NCI-H345 treated with DMSO at 0.1 percent for 48 hours (cell line): ENCODE data around the gene MTIF3.
"Not testable (repeated sequence)": the region's sequence is repeated elsewhere in the genome, so short reads cannot be mapped to it uniquely, and the experiment has no call there.

Experiments used
- DNase-seq: peaks from one replicate; lab custom pipeline; 2025; ENCODE audit not compliant: unreplicated experiment; lab: John Stamatoyannopoulos, UW

Gene MTIF3

DNA sequence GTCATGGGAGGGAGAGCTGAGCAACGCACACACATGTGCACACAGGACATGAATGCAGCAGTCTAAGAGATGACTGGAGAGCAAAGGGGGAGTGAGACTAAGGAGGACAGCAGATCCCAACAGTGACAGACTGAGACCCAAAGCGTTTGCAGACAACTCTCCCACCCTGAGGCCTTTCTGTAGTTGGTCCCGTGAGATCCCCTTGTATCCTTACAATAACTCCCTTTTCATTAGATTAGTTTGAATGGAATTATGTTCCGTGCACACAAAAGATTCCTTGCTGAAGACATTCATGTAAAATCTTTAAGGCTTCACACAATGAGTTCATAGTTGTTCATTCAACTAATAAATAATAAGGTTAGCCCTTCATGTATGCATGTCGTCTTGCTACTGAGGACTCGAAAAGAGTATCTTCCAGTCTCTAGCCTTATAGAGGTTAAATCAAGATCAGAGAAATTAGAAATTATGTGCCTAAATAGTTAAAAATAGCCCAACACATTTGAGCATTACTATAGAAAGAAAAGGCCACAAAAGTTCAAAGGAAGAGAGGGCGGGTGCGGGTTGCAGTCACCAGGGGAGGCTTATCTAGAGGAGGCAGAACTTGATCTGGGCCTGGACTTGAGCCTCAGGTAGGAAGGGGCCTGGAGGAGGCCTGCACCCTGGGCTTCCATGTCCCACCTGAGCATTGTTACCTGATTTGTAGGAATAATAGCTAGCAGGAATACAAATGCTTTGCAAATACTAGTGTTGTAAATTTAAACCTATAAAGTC is 29.1 kb downstream of the MTIF3 start:
- DNase-seq = no peak

DNA sequence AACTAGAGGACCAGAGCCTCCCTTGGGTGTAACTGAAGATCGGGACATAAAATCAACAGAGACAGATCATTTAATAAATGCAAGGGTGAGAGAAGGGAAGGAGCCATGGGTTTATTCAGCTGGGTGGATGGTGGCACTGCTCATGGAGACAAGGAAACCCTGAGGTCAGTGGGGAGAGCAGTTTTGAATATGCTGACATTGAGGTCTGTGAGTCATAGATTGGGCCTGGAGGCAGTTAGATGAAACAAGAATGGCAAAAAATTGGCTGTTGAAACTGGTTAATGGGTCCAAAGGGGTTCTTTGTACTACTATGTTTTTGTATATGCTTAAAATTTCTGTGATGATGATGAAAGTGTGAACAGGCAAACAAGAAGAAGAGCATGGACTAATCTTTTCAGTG is 31.0 kb downstream of the MTIF3 start:
- no peak for DNase-seq

DNA sequence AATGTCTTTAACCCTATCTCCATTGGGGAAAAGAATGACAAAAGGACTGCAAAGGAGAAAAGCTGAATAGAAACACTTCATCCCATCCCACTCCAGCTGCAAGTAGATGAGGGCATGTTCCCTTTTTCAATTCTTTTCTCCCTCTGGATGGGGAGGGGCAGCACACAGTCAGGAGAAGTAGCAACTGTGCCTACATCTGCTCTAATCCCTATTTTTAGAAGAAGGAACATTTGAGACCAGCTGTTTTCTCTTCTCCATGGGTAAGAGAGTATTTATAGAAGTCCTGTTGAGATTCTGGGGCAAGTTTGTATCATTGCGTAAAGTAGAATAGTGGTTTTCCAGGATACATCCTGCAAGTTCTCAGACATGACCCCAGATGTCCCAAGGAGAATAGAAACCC is 35.2 kb downstream of the MTIF3 start:
- no peak for DNase-seq

- DNase-seq = no peak
Observed at GRCh38 chr13:27411341-27411740, 39.0 kb downstream of the MTIF3 start.

DNA sequence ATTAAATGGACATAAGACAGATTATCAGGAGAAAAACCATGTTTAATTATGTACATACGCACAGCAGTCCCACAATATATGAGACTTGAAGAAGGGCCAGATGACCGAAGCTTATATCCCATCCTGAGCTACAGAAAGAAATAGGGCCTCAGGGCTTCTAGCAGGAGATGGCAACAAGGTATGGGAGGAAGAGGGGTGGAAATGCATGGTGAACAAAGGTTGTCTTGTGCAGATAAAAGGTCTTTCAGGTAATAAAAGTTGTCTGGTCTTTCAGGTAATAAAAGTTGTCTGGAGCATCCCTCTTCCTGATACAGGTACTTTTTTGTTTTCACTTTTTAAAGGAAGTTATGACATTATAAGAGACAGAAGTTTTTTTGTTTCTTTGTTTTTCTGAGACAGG is 41.4 kb downstream of the MTIF3 start:
- DNase-seq = no peak

DNA sequence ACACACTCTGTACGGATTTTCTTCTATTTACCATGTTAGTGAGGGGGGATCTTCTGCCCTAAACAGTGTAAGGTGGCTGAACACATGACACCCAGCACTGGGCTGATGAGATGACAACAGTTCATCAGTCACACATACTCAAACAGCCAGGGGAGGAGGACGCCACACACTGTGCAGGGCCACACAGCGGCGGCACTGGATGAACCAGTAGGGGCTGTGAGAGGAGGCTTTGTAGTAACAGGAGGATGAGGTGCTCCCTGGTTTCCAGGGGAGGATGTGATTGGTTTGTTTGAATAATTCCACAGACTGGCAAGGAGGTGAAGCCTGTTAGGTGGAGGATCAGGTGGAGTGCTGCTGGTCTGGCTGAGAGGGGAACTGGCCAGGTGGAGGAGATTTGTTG is 42.3 kb downstream of the MTIF3 start:
- DNase-seq = no peak

DNA sequence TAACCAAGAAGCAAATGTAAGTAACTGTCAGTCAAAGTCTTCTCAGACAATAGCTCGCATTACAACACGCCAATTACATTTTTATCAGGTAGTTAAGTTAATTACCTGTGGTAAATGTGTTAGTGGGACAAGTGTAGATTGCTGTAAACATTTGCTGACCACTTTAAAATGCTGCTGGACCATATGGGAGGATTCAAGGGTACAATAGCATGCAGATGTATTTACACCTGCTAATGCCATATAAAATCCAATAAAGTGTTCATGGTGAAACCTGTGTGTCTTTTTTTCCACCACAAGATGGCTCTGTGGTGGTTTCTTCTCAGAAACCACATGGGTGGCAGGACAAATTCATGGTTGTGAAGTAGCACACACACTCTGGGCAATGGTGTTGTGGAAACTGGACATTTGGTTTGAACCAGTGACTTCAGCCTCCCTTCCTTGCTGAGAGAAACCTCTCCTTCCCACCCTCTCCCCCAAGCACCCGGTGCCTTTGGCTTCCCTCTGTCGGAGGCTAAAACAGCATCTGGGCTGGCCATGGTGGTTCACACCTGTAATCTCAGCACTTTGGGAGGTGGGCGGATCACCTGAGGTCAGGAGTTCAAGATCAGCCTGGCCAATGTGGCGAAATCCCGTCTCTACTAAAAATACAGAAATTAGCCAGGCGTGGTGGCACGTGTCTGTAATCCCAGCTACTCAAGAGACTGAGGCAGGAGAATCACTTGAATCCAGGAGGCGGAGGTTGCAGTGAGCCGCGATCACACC is 44.0 kb downstream of the MTIF3 start:
- no peak for DNase-seq

DNA sequence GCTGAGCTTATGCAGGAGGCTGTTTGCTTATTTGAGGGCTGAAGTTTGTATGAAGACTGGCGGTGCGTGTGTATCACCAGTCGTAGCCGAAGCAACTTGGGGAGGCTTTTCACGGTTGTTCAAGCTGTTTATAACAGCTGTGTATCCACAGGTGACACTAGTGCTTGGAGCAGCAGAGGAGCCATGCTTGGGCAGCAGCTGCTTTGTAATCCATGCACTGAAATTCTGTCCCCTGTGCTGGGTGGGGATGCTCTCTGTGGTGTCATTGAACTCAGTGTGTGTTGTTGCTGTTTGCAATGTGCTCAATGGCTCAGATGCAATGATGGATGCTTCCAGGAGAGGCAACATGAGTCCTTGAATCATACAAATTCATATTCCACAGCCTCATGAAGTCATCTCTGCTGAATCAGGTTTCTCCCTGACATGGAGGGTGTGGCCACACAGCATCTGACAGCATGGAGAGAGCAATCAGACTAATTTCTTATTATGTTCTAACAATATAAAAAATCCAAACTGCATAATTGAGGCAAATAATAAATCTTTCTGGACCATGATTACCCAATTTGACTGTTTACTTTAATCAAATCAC is 44.7 kb downstream of the MTIF3 start:
- DNase-seq = no peak

DNA sequence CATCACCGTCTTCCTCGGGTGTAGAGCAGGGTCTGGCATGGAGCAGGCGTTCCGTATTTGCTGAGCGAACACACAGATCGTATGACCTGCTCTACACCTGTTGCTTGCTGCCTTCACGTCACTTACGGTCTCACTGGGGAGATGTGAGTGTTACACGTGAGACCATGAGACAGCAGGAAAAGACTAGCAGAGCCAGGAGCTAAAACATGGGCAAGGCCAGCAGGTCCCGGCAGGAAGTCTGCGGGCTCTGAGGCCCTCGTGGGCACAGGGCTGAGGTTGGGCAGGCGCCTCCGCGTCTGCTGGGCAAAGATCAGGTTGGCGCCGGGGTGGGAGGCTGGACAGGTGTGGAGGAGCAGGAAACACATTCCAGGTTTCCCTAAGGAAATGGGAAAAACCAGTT is 45.7 kb downstream of the MTIF3 start:
- DNase-seq = no peak

- DNase-seq = no peak
Observed at GRCh38 chr13:27403727-27404385, 46.5 kb downstream of the MTIF3 start.

DNA sequence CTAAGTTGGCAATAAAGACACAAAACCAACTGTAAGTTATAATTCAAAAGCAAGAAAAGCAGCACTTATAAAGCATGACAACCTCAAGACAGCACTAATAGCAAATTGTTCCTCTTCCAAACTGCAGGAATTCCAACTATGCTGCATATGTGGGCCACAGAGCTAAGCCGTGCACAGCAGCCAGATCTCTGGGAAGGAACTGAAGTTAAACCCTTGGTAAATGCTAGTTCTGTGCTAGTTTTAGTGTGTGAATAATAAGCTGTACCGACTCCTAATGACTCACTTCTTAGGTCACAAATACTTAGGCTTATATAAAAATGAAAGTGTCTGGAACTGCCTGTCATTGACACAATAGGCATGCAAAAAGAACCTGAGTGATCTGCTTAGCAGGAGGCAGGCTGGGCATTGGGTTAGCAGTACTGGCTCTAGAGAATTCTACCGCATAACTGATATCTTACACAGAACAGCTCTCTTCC is 47.1 kb downstream of the MTIF3 start:
- no peak for DNase-seq

- no peak for DNase-seq
Observed at GRCh38 chr13:27401210-27401609, 49.2 kb downstream of the MTIF3 start.

- DNase-seq = not testable (repeated sequence)
Observed at GRCh38 chr13:27400405-27400804, 50.0 kb downstream of the MTIF3 start.

DNA sequence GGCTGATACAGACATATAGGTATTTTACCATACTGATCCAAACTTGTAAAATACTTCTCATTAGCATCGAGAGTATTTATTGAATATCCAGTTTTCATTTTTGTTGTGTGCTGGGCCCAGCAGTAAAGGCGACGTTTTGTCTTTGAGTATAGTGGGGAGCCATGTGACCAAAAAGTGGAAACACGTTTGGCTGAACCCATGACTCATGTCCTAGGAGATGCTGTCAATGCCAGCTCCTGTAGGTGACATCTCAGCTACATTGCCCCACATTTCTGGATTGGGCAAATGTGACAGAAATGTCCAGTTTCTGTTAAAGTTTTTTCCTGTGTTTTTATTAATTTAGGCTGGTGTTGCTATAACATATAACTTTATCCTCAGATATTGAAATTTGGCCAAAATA is 52.0 kb downstream of the MTIF3 start:
- DNase-seq = no peak

DNA sequence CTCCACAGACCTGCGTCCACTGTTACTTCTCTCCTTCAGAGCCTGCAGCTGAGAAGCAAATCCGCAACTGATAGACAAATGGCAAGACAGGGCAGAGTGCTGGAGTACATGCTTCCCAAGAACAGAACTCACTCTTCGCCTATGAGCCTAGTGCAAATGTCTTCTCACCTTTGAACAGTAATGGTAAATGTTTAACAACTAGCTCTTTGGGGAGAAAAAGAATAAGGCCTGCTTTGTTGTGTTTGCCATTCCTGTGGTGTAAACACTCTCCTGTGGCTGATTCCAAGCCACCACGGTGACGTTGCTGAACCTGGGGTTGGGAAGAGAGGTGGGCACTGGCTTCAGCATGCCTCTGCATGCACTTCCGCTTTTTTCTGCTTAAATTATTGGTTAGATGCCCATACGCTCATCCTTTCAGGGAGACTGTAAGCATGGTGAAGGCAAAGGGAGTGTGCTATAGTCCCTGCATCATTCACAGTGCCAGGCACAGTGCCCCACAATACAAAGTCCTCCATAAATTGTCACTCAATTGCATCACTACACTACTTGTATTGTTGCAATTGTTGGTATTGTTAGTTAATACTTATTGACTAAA is 54.0 kb downstream of the MTIF3 start:
- DNase-seq = no peak

DNA sequence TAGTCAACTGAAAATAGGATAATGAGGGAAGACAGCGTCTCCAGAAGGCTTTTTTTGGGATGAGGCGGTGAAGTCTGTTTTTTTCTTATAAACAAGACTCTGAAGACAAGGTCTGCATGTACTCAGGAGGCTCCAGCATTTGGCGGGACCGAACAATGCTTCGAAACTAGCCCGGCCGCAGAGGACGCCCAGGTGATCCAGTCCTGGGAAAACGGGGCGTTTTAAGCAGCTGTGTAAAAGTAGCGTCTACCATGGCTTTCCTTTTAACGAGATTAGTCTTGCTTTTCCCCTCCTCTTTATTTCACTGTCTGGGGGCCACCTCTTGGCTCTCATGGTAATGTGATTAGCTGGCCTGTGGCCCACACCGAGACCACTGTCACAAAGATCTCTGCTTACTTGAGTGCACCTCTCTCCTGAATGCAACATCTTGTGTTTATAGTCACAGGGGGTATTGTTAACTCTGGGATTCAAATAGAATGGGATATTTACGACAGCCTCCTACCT is 55.3 kb downstream of the MTIF3 start:
- no peak for DNase-seq

GRCh38 chr13:27393101-27393500 is 57.3 kb downstream of the MTIF3 start:
- DNase-seq = no peak

GRCh38 chr13:27391471-27391870 is 58.9 kb downstream of the MTIF3 start:
- no peak for DNase-seq

- DNase-seq = no peak
Observed at GRCh38 chr13:27389891-27390290, 60.5 kb downstream of the MTIF3 start.

- no peak for DNase-seq
Observed at GRCh38 chr13:27388241-27388640, 62.1 kb downstream of the MTIF3 start.
